Measurements from ENCODE around the gene CCDC18. TPM values are rescaled to one million over a fixed set of nuclear protein-coding genes. Genes with fewer than 3 reads are reported as not detected.

Gene CCDC18
- total RNA-seq, 2 donors from 2014 or later = 13.8 to 23.8 TPM

DNA sequence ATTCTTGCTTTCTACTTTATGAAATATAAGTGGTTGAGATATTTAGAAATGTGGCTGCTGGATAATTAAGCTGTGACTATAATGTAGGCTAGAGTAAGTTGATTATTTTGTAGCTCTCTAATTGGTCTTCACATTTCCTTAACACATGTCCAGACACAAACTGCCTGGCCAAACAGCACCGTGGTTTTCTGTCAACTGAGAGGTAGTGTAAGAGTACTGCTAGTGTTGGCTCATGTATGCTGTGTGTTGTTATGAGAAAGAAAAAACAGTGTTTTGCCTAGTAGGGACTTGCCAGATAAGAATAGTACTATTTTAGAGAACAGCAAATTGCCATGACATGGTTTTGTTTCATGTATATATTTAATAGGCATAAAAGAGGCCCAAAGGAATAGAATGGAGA, 37.4 kb upstream of the CCDC18 start:
- H3K9ac ChIP-seq (ENCODE audit: extremely low read depth, low read length, poor library complexity, severe bottlenecking) = no peak overlapping the region
- Mint-ChIP-seq H3K36me3 (ENCODE audit: low read depth) (peaks cover 28% of the 10 kb centered on the region), H3K27ac (no peak overlapping the region), H3K9me3 (no peaks in the 10 kb centered on the region), H3K4me1 (no peaks in the 10 kb centered on the region), H3K27me3 (ENCODE audit: insufficient read depth) (no peaks in the 10 kb centered on the region), H3K4me3 (no peak overlapping the region)
- no peaks in the 10 kb centered on the region for H3K4me1 ChIP-seq (ENCODE audit: control insufficient read depth, insufficient read depth, low read length)
- H3K27ac ChIP-seq (ENCODE audit: low read depth, low read length) = no peak overlapping the region
- 93% methylated on average over 1 of the region's 1 CpG; no CpG with 5 or more reads in 1 of the 2 experiments for WGBS, 2 experiments (ENCODE audit: insufficient coverage in 1 of 2, insufficient read length in 1 of 2)
- peaks cover 46% of the 10 kb centered on the region for H3K36me3 ChIP-seq (ENCODE audit: control insufficient read depth, insufficient read depth, low read length)
- no peaks in the 10 kb centered on the region for H3K9me3 ChIP-seq (ENCODE audit: control insufficient read depth, low read length)
- H3K4me3 ChIP-seq (ENCODE audit: low read length) = no peak overlapping the region
- H3K27me3 ChIP-seq (ENCODE audit: control insufficient read depth, insufficient read depth, low read length, poor library complexity, severe bottlenecking) = no peaks in the 10 kb centered on the region
- no peak for DNase-seq
- TF ChIP-seq, protein P1, sequence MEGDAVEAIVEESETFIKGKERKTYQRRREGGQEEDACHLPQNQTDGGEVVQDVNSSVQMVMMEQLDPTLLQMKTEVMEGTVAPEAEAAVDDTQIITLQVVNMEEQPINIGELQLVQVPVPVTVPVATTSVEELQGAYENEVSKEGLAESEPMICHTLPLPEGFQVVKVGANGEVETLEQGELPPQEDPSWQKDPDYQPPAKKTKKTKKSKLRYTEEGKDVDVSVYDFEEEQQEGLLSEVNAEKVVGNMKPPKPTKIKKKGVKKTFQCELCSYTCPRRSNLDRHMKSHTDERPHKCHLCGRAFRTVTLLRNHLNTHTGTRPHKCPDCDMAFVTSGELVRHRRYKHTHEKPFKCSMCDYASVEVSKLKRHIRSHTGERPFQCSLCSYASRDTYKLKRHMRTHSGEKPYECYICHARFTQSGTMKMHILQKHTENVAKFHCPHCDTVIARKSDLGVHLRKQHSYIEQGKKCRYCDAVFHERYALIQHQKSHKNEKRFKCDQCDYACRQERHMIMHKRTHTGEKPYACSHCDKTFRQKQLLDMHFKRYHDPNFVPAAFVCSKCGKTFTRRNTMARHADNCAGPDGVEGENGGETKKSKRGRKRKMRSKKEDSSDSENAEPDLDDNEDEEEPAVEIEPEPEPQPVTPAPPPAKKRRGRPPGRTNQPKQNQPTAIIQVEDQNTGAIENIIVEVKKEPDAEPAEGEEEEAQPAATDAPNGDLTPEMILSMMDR (conservative IDR thresholded peaks at IDR 0.05) = no peak

DNA sequence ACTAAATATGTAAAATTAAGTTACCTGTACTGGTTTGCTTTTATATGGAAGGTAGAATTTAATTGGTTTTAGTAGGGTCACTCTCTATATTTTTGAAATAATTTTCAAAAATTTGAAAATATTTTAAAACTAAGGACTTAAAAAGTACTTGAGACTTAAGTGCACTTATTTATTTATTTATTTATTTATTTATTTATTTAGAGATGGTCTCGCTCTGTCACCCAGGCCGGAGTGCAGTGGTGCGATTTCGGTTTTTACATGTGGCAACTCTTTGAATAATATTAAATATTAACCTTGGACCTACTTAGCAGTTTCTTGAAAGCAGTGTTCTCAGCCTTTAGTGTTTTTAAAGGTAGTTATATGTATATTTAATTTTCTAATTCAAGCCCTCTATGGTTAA, 36.8 kb upstream of the CCDC18 start:
- H3K4me1 Mint-ChIP-seq = no peaks in the 10 kb centered on the region
- WGBS, 2 experiments (ENCODE audit: insufficient coverage in 1 of 2, insufficient read length in 1 of 2) = 89% methylated on average over 4 of the region's 4 CpGs; no CpG with 5 or more reads in 1 of the 2 experiments
- TF ChIP-seq, protein P1 (conservative IDR thresholded peaks at IDR 0.05) = no peak

DNA sequence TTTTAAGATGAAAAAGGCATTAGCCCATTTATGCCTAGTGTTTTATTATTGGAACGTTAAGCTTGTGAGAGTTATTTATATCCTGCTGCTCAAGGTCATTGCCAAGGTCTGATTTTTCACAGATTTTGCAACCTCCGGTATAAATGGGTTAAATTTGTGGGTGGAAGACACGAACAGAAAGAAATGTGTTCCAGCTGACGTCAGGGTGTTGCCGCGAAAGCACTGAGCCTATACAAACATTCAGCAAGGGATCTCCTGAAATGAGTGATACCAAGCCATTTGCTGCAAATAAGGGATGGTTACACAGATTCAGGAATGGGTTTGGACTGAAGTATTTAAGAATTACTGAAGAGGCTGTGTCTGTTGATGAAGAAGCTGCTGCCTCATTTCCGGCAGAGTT, 32.5 kb upstream of the CCDC18 start:
- H3K4me1 ChIP-seq (ENCODE audit: control insufficient read depth, insufficient read depth, low read length) = no peaks in the 10 kb centered on the region
- H3K4me3 ChIP-seq (ENCODE audit: low read length) = no peak overlapping the region
- Mint-ChIP-seq H3K9me3 (no peaks in the 10 kb centered on the region), H3K4me3 (no peak overlapping the region), H3K27me3 (ENCODE audit: insufficient read depth) (no peaks in the 10 kb centered on the region), H3K36me3 (ENCODE audit: low read depth) (peaks cover 13% of the 10 kb centered on the region), H3K27ac (no peak overlapping the region), H3K4me1 (no peaks in the 10 kb centered on the region)
- H3K27me3 ChIP-seq (ENCODE audit: control insufficient read depth, insufficient read depth, low read length, poor library complexity, severe bottlenecking) = no peaks in the 10 kb centered on the region
- no peak overlapping the region for H3K27ac ChIP-seq (ENCODE audit: low read depth, low read length)
- TF ChIP-seq, protein P1 (conservative IDR thresholded peaks at IDR 0.05) = no peak
- H3K9me3 ChIP-seq (ENCODE audit: control insufficient read depth, low read length) = no peaks in the 10 kb centered on the region
- peaks cover 43% of the 10 kb centered on the region for H3K36me3 ChIP-seq (ENCODE audit: control insufficient read depth, insufficient read depth, low read length)
- H3K9ac ChIP-seq (ENCODE audit: extremely low read depth, low read length, poor library complexity, severe bottlenecking) = no peak overlapping the region
- no peak for DNase-seq
- 93 to 100% methylated on average over 6 to 7 of the region's 7 CpGs for WGBS, 2 experiments (ENCODE audit: insufficient coverage in 1 of 2, insufficient read length in 1 of 2)

More for the DNA sequence above, 36.8 kb upstream of the CCDC18 start:
- H3K36me3 Mint-ChIP-seq (ENCODE audit: low read depth) = peaks cover 22% of the 10 kb centered on the region
- no peak overlapping the region for H3K27ac Mint-ChIP-seq
- no peak overlapping the region for H3K27ac ChIP-seq (ENCODE audit: low read depth, low read length)
- H3K4me3 Mint-ChIP-seq = no peak overlapping the region
- no peaks in the 10 kb centered on the region for H3K27me3 ChIP-seq (ENCODE audit: control insufficient read depth, insufficient read depth, low read length, poor library complexity, severe bottlenecking)
- H3K9me3 Mint-ChIP-seq = no peaks in the 10 kb centered on the region
- DNase-seq = no peak
- no peaks in the 10 kb centered on the region for H3K9me3 ChIP-seq (ENCODE audit: control insufficient read depth, low read length)
- H3K36me3 ChIP-seq (ENCODE audit: control insufficient read depth, insufficient read depth, low read length) = peaks cover 46% of the 10 kb centered on the region
- no peaks in the 10 kb centered on the region for H3K4me1 ChIP-seq (ENCODE audit: control insufficient read depth, insufficient read depth, low read length)
- no peak overlapping the region for H3K9ac ChIP-seq (ENCODE audit: extremely low read depth, low read length, poor library complexity, severe bottlenecking)
- no peaks in the 10 kb centered on the region for H3K27me3 Mint-ChIP-seq (ENCODE audit: insufficient read depth)
- H3K4me3 ChIP-seq (ENCODE audit: low read length) = no peak overlapping the region
